IMR-90 (cell line): ENCODE data around the gene ANKRD13A. TPM values are rescaled to one million over a fixed set of nuclear protein-coding genes. Genes with fewer than 3 reads are reported as not detected.
A peak's percentile ranks its signal among the peaks of the same experiment; 100 is the strongest.

Source experiments
- ATAC-seq: fragments of 200-7000 bp; cut with Tn5 transposase; 2 replicates; pipeline ENCODE4 v1.9.1; 2020; ENCODE audit warnings: low read depth, mild to moderate bottlenecking, moderate library complexity
- BruUV-seq: library from RNA; stranded (reverse); fragments of 400-500 nt; replicated peaks from 2 replicates; lab custom pipeline; 2021; lab: Mats Ljungman, UMichigan
- CTCF ChIA-PET: fragments of 300-600 bp; formaldehyde crosslinking; extraction: SDS; loops from one replicate; lab custom pipeline; 2021; ENCODE audit warnings: antibody characterized with exemption; lab: Yijun Ruan, JAX
- POLR2A ChIA-PET: fragments of 300-600 bp; sonication (Branson Sonifier 250); formaldehyde crosslinking; loops from one replicate; lab custom pipeline; 2022; ENCODE audit warnings: antibody characterized with exemption; ENCODE audit not compliant: unreplicated experiment; lab: Charles Lee
- DNase-seq: peaks from one replicate; pipeline ENCODE4 v3.0.0; 2013
- H2AFZ ChIP-seq: replicated peaks from 2 replicates; pipeline ENCODE3; 2013; ENCODE audit warnings: low read length, mild to moderate bottlenecking; ENCODE audit not compliant: poor library complexity
- H2AK5ac ChIP-seq: 2 replicates; pipeline ENCODE4 v1.6.1; 2013; ENCODE audit warnings: low read depth, low read length, inconsistent platforms
- H2AK9ac ChIP-seq: replicated peaks from 2 replicates; pipeline ENCODE3; 2013; ENCODE audit warnings: mild to moderate bottlenecking, low read depth, low read length, moderate library complexity; ENCODE audit not compliant: poor library complexity
- H2BK120ac ChIP-seq: 2 replicates; pipeline ENCODE4 v1.6.1; 2013; ENCODE audit warnings: low read depth, low read length, inconsistent platforms
- H2BK15ac ChIP-seq: 3 replicates; pipeline ENCODE4 v1.6.1; 2013; ENCODE audit warnings: low read depth, low read length, inconsistent platforms
- H2BK20ac ChIP-seq: 2 replicates; pipeline ENCODE4 v1.6.1; 2013; ENCODE audit warnings: low read depth, mild to moderate bottlenecking, inconsistent platforms, low read length, moderate library complexity
- H2BK5ac ChIP-seq: 2 replicates; pipeline ENCODE4 v1.6.1; 2013; ENCODE audit warnings: mild to moderate bottlenecking, low read depth, low read length, inconsistent platforms; ENCODE audit not compliant: poor library complexity, severe bottlenecking
- H3K14ac ChIP-seq: replicated peaks from 2 replicates; pipeline ENCODE4 v1.6.1; 2013; ENCODE audit warnings: low read depth, low read length, inconsistent platforms
- H3K18ac ChIP-seq: 2 replicates; pipeline ENCODE4 v1.6.1; 2013; ENCODE audit warnings: low read depth, low read length, control low read depth
- H3K23ac ChIP-seq: 2 replicates; pipeline ENCODE4 v1.6.1; 2013; ENCODE audit warnings: low read depth, low read length, inconsistent platforms
- H3K27ac ChIP-seq: 2 replicates; pipeline ENCODE4 v1.5.1; 2013; ENCODE audit warnings: mild to moderate bottlenecking, control low read depth, low read length; ENCODE audit not compliant: insufficient read depth
- H3K27me3 ChIP-seq: 2 replicates; pipeline ENCODE4 v1.6.1; 2013; ENCODE audit warnings: low read length; ENCODE audit not compliant: control insufficient read depth, insufficient read depth
- H3K36me3 ChIP-seq: 2 replicates; pipeline ENCODE4 v1.6.1; 2013; ENCODE audit warnings: low read length, mixed read lengths; ENCODE audit not compliant: control insufficient read depth, insufficient read depth
- H3K4ac ChIP-seq: 2 replicates; pipeline ENCODE4 v1.6.1; 2013; ENCODE audit warnings: low read depth, low read length, inconsistent platforms
- H3K4me1 ChIP-seq: 2 replicates; pipeline ENCODE4 v1.6.1; 2013; ENCODE audit warnings: low read length, mixed read lengths; ENCODE audit not compliant: control insufficient read depth, insufficient read depth
- H3K4me2 ChIP-seq: 2 replicates; pipeline ENCODE4 v1.6.1; 2013; ENCODE audit warnings: low read depth, mild to moderate bottlenecking, control low read depth, low read length, moderate library complexity
- H3K4me3 ChIP-seq: 2 replicates; pipeline ENCODE4 v1.5.1; 2013; ENCODE audit warnings: low read depth, mild to moderate bottlenecking, control low read depth, low read length, moderate library complexity; ENCODE audit not compliant: insufficient read depth
- H3K56ac ChIP-seq: 2 replicates; pipeline ENCODE4 v1.6.1; 2013; ENCODE audit warnings: low read length, inconsistent platforms; ENCODE audit not compliant: insufficient read depth; ENCODE audit errors: extremely low read depth
- H3K79me1 ChIP-seq, 2 experiments: 2 replicates each; pipeline ENCODE4 v1.6.1; 2013; ENCODE audit warnings: low read length in 2 of 2, inconsistent platforms in 1 of 2, low read depth in 1 of 2
- H3K9ac ChIP-seq: 2 replicates; pipeline ENCODE4 v1.6.1; 2013; ENCODE audit warnings: low read depth, low read length, control low read depth
- H3K9me1 ChIP-seq: 2 replicates; pipeline ENCODE4 v1.6.1; 2013; ENCODE audit warnings: low read length, inconsistent platforms; ENCODE audit not compliant: insufficient read depth
- H3K9me3 ChIP-seq: 2 replicates; pipeline ENCODE4 v1.6.1; 2013; ENCODE audit warnings: low read length; ENCODE audit not compliant: control insufficient read depth, insufficient read depth
- H4K20me1 ChIP-seq: 2 replicates; pipeline ENCODE4 v1.6.1; 2013; ENCODE audit warnings: low read length, inconsistent platforms; ENCODE audit not compliant: insufficient read depth
- H4K5ac ChIP-seq: 2 replicates; pipeline ENCODE4 v1.6.1; 2013; ENCODE audit warnings: mild to moderate bottlenecking, low read depth, low read length, control low read depth
- H4K8ac ChIP-seq, 2 experiments: 2 replicates each; pipeline ENCODE4 v1.6.1; 2013; ENCODE audit warnings: low read depth in 2 of 2, low read length in 2 of 2, control low read depth in 1 of 2, inconsistent platforms in 1 of 2
- H4K91ac ChIP-seq: 2 replicates; pipeline ENCODE4 v1.6.1; 2013; ENCODE audit warnings: low read depth, low read length, inconsistent platforms; ENCODE audit not compliant: insufficient read depth
- BHLHE40 ChIP-seq: fragments of 150-350 bp; IDR thresholded peaks from 2 replicates; pipeline ENCODE4 v1.6.1; 2016; ENCODE audit warnings: mild to moderate bottlenecking, low read depth, low read length
- CEBPB ChIP-seq: IDR thresholded peaks from 2 replicates; pipeline ENCODE4 v1.6.1; 2012; ENCODE audit warnings: low read depth, low read length, improper control_type of control experiment
- CTCF ChIP-seq: conservative IDR thresholded peaks from 2 replicates; pipeline ENCODE4 v1.5.1; 2012; ENCODE audit warnings: mild to moderate bottlenecking, low read depth, low read length, improper control_type of control experiment
- WGBS, 2 experiments: methylation state at CpG; one replicate each; pipeline versions ENCODE4 v1.1.5 to v1.1.7; 2013; ENCODE audit warnings: missing lambda C conversion rate in 2 of 2; ENCODE audit not compliant: insufficient read length in 1 of 2; ENCODE audit errors: extremely low coverage in 2 of 2; 5-methylcytosine and 5-hydroxymethylcytosine counted together
- dilution Hi-C: fragments of 300-500 bp; cut with HindIII; formaldehyde crosslinking; loops from one replicate; pipeline ENCODE4 v1.14.3; 2018; ENCODE audit warnings: low sequenced_read_pairs; ENCODE audit not compliant: unreplicated experiment
- in situ Hi-C: fragments of 300-500 bp; cut with MboI; formaldehyde crosslinking; loops from 3 replicates; pipeline ENCODE4 v1.14.3; 2019; ENCODE audit warnings: low sequenced_read_pairs, inconsistent platforms, mixed read lengths
- intact Hi-C: fragments of 100-400 bp; cut with micrococcal nuclease; formaldehyde crosslinking; loops from 2 replicates; pipeline ENCODE4 v1.10.0; 2022
- polyA plus RNA-seq, 3 experiments: library from polyadenylated mRNA; depleted of rRNA; stranded (reverse); fragments of >200 nt; gene quantifications; 2 replicates each; pipeline ENCODE4 v1.2.3, GENCODE V29; 2012; ENCODE audit warnings: low replicate concordance in 1 of 3
- total RNA-seq: library from RNA; depleted of rRNA; stranded (reverse); fragments of >200 nt; gene quantifications from 2 replicates; pipeline ENCODE4 v1.2.3, GENCODE V29; 2012

Gene ANKRD13A
- total and polyA plus RNA-seq, 2 of the 4 experiments (the other 2 are of a cell fraction): 299 to 449 TPM

- TF ChIP-seq CTCF: no peak
Measured at GRCh38 chr12:110010853-110011723, 11.9 kb downstream of the ANKRD13A start (continued).

- H3K79me1 ChIP-seq: peaks cover 27 to 44% of the 10 kb centered on the region in 2 experiments
- dilution Hi-C loops (no loop called here), in situ Hi-C loops (no loop called here), intact Hi-C loops (no loop called here)
- H2AK5ac ChIP-seq: no peak overlapping the region
- H3K23ac ChIP-seq: no peak overlapping the region
- no peaks in the 10 kb centered on the region for H3K27me3 ChIP-seq
- no peak overlapping the region for H2AFZ ChIP-seq
- H3K9me3 ChIP-seq: no peaks in the 10 kb centered on the region
- DNase-seq (no peak), ATAC-seq (no peak)
- H3K4me1 ChIP-seq: peaks cover 8% of the 10 kb centered on the region
- no peak overlapping the region for H3K56ac ChIP-seq
- no peak overlapping the region for H4K5ac ChIP-seq
- H4K8ac ChIP-seq: no peak overlapping the region
- H4K91ac ChIP-seq: no peak overlapping the region
- POLR2A ChIA-PET: no interaction called here
- TF ChIP-seq CEBPB (peak; percentile 84), BHLHE40 (no peak)
- no peak overlapping the region for H2BK120ac ChIP-seq
- no TSS peak for BruUV-seq
- H3K4ac ChIP-seq: no peak overlapping the region
- no peak overlapping the region for H3K27ac ChIP-seq
- no peak overlapping the region for H3K4me2 ChIP-seq
- H3K9ac ChIP-seq: no peak overlapping the region
- no peak overlapping the region for H2BK15ac ChIP-seq
- no peak overlapping the region for H2BK5ac ChIP-seq
- CTCF ChIA-PET: interaction anchor here (1.4 kb wide), 1 partner anchor 10 kb away, joined by 3 read pairs; no protein-coding TSS in a partner anchor
- H3K14ac ChIP-seq: no peak overlapping the region
- peaks cover 29% of the 10 kb centered on the region for H3K36me3 ChIP-seq
- H3K18ac ChIP-seq: no peak overlapping the region
- no peak overlapping the region for H3K4me3 ChIP-seq
- H4K20me1 ChIP-seq: peaks cover 34% of the 10 kb centered on the region
- no peak overlapping the region for H2BK20ac ChIP-seq
- H3K9me1 ChIP-seq: peaks cover 17% of the 10 kb centered on the region
- no CpG with 5 or more reads among the region's 6 CpGs for WGBS, 2 experiments
- no peak overlapping the region for H2AK9ac ChIP-seq
Measured at GRCh38 chr12:110012137-110012536, 12.9 kb downstream of the ANKRD13A start.
